Small intestine (tissue), 7 donors: Measurements from ENCODE around the gene TCF15. TPM values are rescaled to one million over a fixed set of nuclear protein-coding genes. Genes with fewer than 3 reads are reported as not detected.

Source experiments
- DNase-seq, 2 donors: peaks; one replicate each; pipeline versions ENCODE4 v3.0.0 to v3.0.0-alpha.2; 2013
- FAIRE-seq: peaks from 2 replicates; lab custom pipeline; 2012; peaks lifted over from hg19 to GRCh38; lab: Jason Lieb, UNC
- H3K27ac ChIP-seq, 3 donors: one replicate each; pipeline ENCODE4 v1.5.1; 2013; ENCODE audit warnings: low read length in 2 of 3, mild to moderate bottlenecking in 2 of 3, control low read depth in 1 of 3, inconsistent platforms in 1 of 3, low read depth in 1 of 3, moderate library complexity in 1 of 3
- H3K27me3 ChIP-seq, 3 donors: one replicate each; pipeline ENCODE4 v1.6.1; 2013; ENCODE audit warnings: low read length in 3 of 3, inconsistent platforms in 1 of 3; ENCODE audit not compliant: control insufficient read depth in 3 of 3, insufficient read depth in 3 of 3
- H3K36me3 ChIP-seq, 3 donors: one replicate each; pipeline ENCODE4 v1.6.1; 2013; ENCODE audit warnings: low read length in 3 of 3, inconsistent platforms in 1 of 3, low read depth in 1 of 3, mild to moderate bottlenecking in 1 of 3, moderate library complexity in 1 of 3; ENCODE audit not compliant: control insufficient read depth in 3 of 3, insufficient read depth in 2 of 3
- H3K4me1 ChIP-seq, 3 donors: one replicate each; pipeline ENCODE4 v1.6.1; 2013; ENCODE audit warnings: low read length in 2 of 3, inconsistent platforms in 1 of 3, low read depth in 1 of 3, mild to moderate bottlenecking in 1 of 3, moderate library complexity in 1 of 3; ENCODE audit not compliant: control insufficient read depth in 3 of 3, insufficient read depth in 2 of 3
- H3K4me3 ChIP-seq, 3 donors: one replicate each; pipeline ENCODE4 v1.5.1; 2013; ENCODE audit warnings: low read length in 3 of 3, control low read depth in 1 of 3, inconsistent platforms in 1 of 3, low read depth in 1 of 3, mild to moderate bottlenecking in 1 of 3, moderate library complexity in 1 of 3
- H3K9me3 ChIP-seq, 2 donors: one replicate each; pipeline ENCODE4 v1.6.1; 2013; ENCODE audit warnings: low read depth in 1 of 2, low read length in 1 of 2; ENCODE audit not compliant: control insufficient read depth in 2 of 2, insufficient read depth in 1 of 2
- WGBS, 3 donors: extraction: QIAGEN DNeasy Blood & Tissue Kit; methylation state at CpG; one replicate each; pipeline ENCODE4 v1.1.7; 2013; 5-methylcytosine and 5-hydroxymethylcytosine counted together
- polyA plus RNA-seq, 4 donors: library from polyadenylated mRNA; stranded (reverse) in 3 of 4; unstranded in 1 of 4; fragments of 200-250 nt in 3 of 4; fragments of 120-200 nt in 1 of 4; gene quantifications; one replicate each; pipeline versions ENCODE4 v1.2.1 to v1.2.3, GENCODE V29; 2013
- donor health status: healthy with polysubstance abuse.
- donor health status: control.
- donor health status: control.
- donor health status: Bipolar disorder and iron deficiency.
- donor health status: healthy.

Gene TCF15
- polyA plus RNA-seq, 4 donors: 0.21 to 0.37 TPM; not detected in 2

DNA sequence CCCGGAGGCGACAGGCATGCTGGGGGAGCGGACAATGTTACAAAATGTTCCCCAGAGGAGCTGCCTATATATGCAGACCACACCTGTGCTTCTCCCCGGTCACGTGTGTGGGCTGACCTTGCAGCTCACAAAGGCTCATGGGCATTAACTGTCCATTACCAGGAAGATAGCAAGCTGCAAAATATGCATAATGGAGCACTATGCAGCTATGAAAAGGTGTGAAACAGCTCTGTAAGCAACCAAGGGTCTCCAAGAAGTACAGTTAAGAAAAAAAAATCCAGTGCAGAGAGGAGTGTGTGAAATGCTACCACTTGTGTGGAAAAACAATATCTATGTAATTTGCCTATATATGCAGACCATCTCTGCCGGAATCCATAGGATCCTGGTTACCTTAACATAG is 9.4 kb downstream of the TCF15 start:
- FAIRE-seq (no peak), DNase-seq (no peak)
- WGBS, 3 donors: 88 to 92% (median 90%) methylated on average over 6 of the region's 6 CpGs
- H3K4me3 ChIP-seq: no peak overlapping the region
- no peaks in the 10 kb centered on the region for H3K4me1 ChIP-seq
- H3K27ac ChIP-seq: no peak overlapping the region
- H3K9me3 ChIP-seq: no peaks in the 10 kb centered on the region
- H3K36me3 ChIP-seq: no peaks in the 10 kb centered on the region
- H3K27me3 ChIP-seq: peaks cover 0 to 1% (median 0%) of the 10 kb centered on the region in 3 donors

DNA sequence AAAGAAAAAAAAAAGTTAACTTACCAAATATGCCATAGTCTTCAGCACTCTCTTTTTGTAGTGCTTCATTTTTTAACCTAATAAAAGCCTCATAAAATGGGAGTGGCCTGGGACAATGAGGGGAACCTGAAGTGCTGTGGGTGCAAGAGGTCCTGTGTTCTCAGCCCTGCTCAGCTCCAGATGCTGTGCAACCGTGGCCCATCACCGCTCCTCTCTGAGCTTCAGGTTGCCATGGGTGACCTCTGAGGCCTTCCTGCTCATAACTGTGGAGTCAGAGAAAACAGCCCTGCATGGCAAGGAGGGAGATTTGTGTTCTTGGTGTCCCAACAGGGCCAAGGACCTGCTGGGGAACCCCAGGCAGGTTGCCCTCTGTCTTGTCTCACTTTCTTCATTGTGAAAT is 10.0 kb downstream of the TCF15 start:
- FAIRE-seq (no peak), DNase-seq (no peak)
- no peaks in the 10 kb centered on the region for H3K36me3 ChIP-seq
- H3K27ac ChIP-seq: no peak overlapping the region
- no peaks in the 10 kb centered on the region for H3K9me3 ChIP-seq
- H3K4me3 ChIP-seq: no peak overlapping the region
- no peaks in the 10 kb centered on the region for H3K4me1 ChIP-seq
- WGBS, 3 donors: 80 to 88% (median 80%) methylated on average over 2 of the region's 2 CpGs
- H3K27me3 ChIP-seq: no peaks in the 10 kb centered on the region

DNA sequence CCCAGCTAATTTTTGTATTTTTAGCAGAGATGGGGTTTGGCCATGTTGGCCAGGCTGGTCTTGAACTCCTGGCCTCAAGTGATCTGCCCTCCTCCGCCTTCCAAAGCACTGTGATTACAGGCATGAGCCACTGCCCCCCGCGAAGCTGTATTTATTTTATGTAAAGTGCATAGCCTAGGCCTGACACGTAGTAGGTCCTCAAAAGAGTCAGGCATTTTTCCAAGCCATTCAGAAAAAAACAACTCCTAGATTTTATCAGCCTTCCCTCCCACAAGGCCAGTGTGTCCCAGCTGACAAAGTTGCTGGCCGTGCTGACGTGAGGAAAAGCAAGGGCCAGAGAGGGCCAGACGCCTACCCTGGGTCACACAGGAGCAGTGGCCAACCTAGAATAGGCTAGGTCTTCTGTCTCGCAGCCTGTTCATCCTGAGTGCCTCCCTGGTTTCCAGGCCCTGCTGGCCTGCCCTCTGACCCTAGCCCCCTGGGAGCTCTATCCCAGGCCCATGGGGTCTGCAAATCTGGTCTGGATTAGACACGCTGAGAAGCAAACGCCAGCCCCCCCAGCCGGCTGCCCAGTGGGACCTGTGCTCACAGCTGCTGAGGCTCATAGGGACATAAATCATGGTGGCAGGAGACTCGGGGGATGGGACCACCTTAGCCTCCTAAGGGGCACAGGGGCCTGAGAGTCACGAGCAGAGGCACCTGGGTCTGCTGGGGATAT is 11.8 kb downstream of the TCF15 start:
- Histone ChIP-seq H3K9me3 (no peaks in the 10 kb centered on the region), H3K36me3 (no peaks in the 10 kb centered on the region), H3K27me3 (no peaks in the 10 kb centered on the region), H3K4me3 (no peak overlapping the region), H3K27ac (no peak overlapping the region), H3K4me1 (no peaks in the 10 kb centered on the region)
- 73 to 80% (median 78%) methylated on average over 13 of the region's 13 CpGs for WGBS, 3 donors
- no peak for FAIRE-seq
- DNase-seq: no peak

DNA sequence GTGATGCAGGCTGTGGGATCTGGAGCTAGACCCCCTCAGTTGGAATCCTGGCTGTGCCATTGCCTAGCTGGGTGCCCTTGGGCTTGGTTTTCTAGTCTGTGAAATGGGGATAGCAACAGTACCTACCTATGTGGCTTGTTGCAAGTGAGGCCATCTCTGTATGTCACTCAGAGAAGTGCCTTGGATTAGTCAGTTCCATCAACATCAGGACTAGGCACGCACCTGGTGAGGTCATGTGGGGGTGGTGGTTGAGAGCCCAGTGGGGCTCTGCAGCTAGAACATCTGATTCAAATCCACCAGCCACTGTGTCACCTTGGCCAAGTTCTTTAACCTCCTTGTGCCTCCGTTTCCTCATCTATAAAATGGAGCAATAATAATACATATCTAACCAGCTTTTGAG is 12.5 kb downstream of the TCF15 start:
- no peak for DNase-seq
- Histone ChIP-seq H3K4me1 (no peaks in the 10 kb centered on the region), H3K36me3 (no peaks in the 10 kb centered on the region), H3K27me3 (no peaks in the 10 kb centered on the region), H3K4me3 (no peak overlapping the region), H3K27ac (no peak overlapping the region), H3K9me3 (no peaks in the 10 kb centered on the region)
- no peak for FAIRE-seq
- 81 to 93% (median 85%) methylated on average over 2 of the region's 2 CpGs for WGBS, 3 donors

DNA sequence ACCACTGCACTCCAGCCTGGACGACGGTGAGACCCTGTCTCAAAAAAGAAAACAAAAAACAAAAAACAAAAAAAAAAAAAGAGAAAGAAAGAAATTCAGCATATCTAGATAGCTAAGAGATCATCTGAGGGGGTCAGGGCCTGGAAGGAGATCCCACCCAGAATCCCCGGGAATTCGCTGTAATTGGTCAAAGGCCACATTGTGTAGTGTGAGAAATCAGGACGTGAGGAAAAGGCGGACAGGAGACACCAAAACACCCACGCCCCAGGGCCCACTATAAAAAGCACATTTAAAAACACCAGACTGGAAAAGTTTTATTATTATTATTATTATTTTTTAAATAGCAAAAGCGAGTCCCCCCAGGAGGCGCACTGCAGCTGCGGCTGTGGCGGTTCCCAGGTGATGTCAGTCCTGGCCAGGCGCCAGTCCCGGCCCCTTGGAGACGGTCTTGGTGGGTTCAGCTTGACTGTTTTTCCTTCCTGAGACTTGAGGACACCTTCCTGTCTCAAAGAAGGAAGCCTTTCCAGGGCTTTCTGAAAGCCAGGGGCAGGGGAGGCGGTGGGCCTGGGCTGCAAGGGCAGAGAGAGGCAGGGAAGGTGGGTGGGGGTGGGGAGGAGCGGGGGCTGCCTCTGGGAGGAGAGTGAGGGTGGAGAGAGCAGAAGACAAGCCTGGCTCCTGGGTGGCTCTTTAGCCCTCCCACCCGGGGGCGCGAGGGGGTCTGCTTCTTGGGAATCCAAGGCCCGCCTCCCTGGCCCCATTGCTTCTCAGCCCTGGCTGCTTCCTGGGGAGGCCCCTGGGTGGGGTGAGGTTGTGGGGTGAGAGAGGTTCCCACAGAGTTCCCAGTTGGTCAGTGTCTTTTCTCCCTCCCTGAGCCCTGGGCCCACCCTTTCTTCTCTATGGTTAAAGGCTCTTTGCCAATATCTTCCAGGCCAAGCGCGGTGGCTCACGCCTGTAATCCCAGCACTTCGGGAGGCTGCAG is 14.5 kb downstream of the TCF15 start:
- Histone ChIP-seq H3K27me3 (peaks cover 0 to 3% (median 0%) of the 10 kb centered on the region in 3 donors), H3K4me1 (no peaks in the 10 kb centered on the region), H3K36me3 (no peaks in the 10 kb centered on the region), H3K27ac (no peak overlapping the region), H3K4me3 (no peak overlapping the region), H3K9me3 (no peaks in the 10 kb centered on the region)
- no peak for FAIRE-seq
- no peak for DNase-seq
- 57 to 83% (median 70%) methylated on average over 23 to 24 of the region's 24 CpGs for WGBS, 3 donors

DNA sequence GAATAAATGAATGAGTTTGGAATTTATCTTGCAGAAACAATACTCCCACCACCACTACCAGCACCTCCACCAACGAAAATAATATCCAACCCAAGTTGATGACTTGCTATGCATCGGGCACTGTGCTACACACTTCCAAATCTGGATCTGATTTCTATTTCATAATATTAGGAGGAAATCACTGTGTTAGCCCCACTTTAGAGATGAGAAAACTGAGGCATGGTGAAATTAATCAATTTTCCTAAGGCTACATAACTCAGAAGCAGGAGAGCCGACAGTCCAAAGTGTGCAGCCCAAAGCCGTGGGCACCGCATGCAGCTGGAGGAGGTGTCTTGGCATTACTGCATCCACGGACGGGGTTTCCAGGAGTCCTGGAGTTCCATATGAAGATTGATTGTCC is 17.6 kb downstream of the TCF15 start:
- Histone ChIP-seq H3K9me3 (no peaks in the 10 kb centered on the region), H3K36me3 (no peaks in the 10 kb centered on the region), H3K27ac (no peak overlapping the region), H3K4me1 (no peaks in the 10 kb centered on the region), H3K27me3 (peaks cover 0 to 3% (median 0%) of the 10 kb centered on the region in 3 donors), H3K4me3 (no peak overlapping the region)
- DNase-seq (no peak), FAIRE-seq (no peak)
- WGBS, 3 donors: 82 to 87% (median 82%) methylated on average over 7 of the region's 7 CpGs

DNA sequence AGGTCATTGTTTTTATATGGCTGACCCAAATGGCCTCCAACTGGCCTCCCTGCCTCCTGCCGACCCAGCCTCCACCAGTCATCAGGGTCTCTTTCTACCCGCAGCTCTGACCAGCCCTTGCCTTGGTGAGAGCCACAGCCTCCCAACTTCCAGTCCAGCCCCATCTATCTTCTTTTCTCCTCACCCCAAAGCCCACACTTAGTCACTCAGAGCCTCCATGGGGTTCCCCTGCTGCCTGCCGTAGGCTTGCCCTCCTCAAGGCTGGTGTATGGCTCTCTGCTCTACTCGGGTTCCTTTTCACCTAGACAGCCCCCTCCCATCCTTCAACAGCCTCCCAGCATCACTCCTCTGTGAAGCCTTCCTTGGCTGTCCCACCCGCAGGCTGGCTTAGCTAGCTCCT is 18.2 kb downstream of the TCF15 start:
- H3K27ac ChIP-seq: no peak overlapping the region
- H3K27me3 ChIP-seq: peaks cover 0 to 3% (median 0%) of the 10 kb centered on the region in 3 donors
- no peak overlapping the region for H3K4me3 ChIP-seq
- DNase-seq (no peak), FAIRE-seq (no peak)
- H3K4me1 ChIP-seq: no peaks in the 10 kb centered on the region
- no peaks in the 10 kb centered on the region for H3K36me3 ChIP-seq
- no peaks in the 10 kb centered on the region for H3K9me3 ChIP-seq
- WGBS, 3 donors: 68 to 76% (median 71%) methylated on average over 5 of the region's 5 CpGs

DNA sequence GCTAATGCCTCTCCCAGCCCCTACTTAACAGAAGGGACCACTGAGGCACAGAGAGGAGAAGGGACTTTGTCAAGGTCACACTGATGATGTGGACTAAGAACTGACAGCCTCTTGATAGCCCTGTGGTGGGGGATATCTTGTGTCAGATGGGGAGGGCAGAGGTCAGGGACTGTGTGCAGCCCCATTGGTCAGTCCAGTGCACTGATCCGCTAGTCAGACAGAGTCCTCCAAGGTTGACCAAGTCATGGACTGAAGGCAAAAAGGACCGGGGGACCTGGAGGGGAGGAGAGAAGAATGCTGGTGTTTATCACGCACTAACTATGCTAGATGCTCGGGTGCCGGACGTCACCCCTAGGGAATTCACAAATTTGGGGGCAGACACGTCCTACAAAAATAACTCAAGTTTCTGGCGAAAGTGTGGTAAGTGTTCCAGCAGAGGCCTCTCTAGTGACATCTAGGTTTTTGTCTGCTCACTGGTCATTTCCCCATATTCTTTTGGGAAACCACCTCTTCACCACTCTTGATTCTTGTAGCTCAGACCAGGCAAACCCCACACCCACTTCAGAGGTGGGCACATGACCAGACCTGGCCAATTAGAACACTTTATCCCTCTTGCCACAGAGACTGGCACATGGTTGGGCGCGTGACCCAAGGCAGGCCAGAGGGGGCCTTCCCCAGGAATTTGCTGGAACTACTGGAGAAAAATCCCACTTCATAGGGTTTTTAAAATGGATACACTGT is 21.0 kb downstream of the TCF15 start:
- no peak for DNase-seq
- 75 to 82% (median 80%) methylated on average over 10 of the region's 10 CpGs for WGBS, 3 donors
- Histone ChIP-seq H3K9me3 (no peaks in the 10 kb centered on the region), H3K27me3 (peaks cover 0 to 3% (median 0%) of the 10 kb centered on the region in 3 donors), H3K4me1 (no peaks in the 10 kb centered on the region), H3K27ac (no peak overlapping the region), H3K4me3 (no peak overlapping the region), H3K36me3 (no peaks in the 10 kb centered on the region)
- FAIRE-seq: no peak
